Activated CD4-positive, CD25-positive, alpha-beta regulatory T cell treated with anti-CD3 and anti-CD28 coated beads, Interleukin-2, amount 50 U/mL, for 16 hours (primary cell): ENCODE measurements around the gene TSPAN10.

Experiments
- DNase-seq: peaks from one replicate; pipeline ENCODE4 v3.0.0-alpha.2; 2020; ENCODE audit warnings: low read depth, low spot score

TSPAN10 gene

DNA sequence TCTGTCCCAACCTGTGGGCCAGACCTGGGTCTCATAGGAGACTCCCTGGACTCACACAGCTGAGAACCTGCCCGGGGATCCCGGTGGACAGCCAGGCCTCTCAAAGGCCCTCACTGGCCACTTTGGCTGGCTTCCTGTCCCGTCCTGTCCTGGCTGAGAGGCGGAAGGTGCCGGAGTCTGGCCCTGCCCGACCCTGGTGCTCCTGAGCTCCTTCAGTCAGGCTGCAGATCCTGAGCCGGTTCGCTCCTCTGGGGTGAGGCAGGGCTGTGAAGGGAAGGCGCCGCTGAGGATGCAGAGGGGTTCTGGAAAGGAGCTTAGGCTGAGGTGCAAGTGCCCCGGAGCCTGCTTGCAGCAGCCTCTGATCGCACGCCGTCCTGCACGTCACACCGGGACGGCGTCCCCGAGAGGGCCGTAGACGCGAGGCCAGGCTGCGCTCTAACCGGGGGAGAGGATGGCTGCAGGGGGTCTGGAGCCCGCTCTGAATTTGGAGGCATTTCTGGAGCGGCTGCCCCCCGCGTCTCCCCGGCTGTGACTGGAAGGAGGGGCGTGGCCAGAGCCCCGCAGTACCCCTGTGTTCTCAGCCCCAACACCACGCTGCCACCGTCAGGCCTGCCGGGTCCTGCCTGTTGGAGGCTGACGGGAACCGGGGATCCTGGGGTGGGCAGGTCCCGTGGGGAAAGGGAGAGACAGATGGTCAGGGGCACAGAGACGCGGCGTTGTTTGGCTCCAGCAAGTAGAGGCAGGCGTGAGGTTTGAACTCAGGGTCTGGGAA is 51.0 kb downstream of the TSPAN10 start:
- no peak for DNase-seq

DNA sequence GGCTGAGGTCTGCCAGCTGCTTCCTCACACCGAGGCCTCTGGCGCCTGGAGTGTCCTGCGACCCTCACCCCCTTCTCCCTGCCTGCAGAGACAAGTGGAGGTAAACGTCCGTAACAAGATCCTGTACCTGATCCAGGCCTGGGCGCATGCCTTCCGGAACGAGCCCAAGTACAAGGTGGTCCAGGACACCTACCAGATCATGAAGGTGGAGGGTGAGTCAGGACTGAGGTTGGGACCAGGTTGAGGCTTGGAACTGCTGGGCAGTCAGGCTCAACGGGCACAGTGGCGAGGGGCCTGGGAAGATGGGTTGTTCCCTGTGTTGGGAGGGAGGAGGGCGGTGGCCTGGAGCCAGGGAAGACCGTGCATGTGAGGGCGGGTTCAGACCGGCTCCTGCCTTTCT is 51.6 kb downstream of the TSPAN10 start:
- DNase-seq: no peak

DNA sequence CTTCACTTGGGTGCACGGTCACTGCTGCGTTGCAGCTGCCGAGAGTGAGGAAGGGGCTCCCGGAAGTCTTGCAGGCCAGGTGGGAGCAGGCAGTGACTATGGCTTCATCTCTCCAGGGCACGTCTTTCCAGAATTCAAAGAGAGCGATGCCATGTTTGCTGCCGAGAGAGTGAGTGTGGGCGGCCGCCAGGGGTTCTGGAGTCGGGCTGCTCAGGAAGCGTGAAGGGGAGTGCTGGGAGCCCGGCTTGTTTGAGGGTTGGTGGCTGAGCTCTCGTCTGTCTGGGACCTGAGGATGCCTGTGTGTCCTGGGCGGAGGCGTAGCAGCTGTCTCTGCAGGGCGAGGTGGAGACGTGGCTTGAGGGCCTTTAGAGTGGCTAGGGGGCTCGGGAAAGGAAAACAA is 53.1 kb downstream of the TSPAN10 start:
- DNase-seq: no peak

- no peak for DNase-seq
Observed at GRCh38 chr17:81690549-81690948, 53.6 kb downstream of the TSPAN10 start.

GRCh38 chr17:81691196-81691595 is 54.2 kb downstream of the TSPAN10 start:
- no peak for DNase-seq

DNA sequence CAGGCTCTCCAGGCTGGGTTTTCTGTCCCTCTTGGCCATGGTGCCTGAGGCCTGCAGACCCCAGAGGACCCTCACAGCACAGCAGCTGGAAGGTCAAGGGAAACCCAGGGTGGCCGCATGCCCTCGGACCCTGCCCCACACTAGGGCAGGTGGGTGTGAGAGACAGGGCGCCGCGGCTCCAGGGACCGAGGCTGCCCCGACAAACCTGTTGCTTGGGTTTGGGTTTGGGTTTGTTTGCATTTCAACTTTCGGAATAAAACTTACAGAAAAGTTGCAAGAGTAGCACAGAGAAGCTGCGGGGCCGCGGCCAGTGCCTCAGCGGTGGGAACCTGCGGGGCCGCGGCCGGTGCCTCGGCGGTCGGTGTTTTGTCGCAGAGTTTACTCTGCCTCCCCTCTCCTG is 54.6 kb downstream of the TSPAN10 start:
- DNase-seq: no peak

- DNase-seq: no peak
Observed at GRCh38 chr17:81693509-81694210, 56.7 kb downstream of the TSPAN10 start.

- DNase-seq: no peak
Observed at GRCh38 chr17:81694810-81695209, 57.8 kb downstream of the TSPAN10 start.

DNA sequence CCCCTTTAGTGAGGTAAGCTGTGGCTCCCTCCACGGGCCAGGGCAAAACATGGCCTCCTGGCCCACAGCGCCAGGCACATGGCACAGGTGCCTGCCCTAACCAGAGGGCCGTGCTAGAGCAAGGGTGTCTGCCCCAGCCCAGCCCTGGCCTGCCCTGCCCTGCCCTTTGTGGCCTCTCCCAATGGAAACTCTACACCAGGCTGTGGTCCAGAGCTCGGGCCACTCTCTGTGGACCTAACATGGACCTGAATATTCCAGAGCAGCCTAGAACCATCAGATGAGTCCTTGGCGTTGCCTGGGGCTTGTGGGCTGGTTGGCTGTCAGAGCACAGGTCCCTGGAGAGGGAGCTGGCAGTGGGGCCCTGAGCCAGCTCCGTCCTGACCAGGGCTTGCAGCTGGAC is 58.2 kb downstream of the TSPAN10 start:
- DNase-seq: no peak

DNA sequence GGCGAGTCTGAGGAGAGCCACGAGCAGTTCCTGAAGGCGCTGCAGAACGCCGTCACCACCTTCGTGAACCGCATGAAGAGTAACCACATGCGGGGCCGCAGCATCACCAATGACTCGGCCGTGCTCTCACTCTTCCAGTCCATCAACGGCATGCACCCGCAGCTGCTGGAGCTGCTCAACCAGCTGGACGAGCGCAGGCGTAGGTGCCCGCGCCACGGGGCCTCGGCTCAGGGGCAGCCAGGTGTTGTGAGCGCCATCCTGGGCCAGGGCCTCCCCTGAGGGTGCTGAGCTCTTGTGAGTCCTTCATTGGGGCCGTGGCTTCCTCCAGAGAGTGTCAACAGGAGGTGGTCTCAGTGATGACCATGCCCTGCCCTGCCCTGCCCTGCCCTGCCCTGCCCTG is 58.8 kb downstream of the TSPAN10 start:
- no peak for DNase-seq

DNA sequence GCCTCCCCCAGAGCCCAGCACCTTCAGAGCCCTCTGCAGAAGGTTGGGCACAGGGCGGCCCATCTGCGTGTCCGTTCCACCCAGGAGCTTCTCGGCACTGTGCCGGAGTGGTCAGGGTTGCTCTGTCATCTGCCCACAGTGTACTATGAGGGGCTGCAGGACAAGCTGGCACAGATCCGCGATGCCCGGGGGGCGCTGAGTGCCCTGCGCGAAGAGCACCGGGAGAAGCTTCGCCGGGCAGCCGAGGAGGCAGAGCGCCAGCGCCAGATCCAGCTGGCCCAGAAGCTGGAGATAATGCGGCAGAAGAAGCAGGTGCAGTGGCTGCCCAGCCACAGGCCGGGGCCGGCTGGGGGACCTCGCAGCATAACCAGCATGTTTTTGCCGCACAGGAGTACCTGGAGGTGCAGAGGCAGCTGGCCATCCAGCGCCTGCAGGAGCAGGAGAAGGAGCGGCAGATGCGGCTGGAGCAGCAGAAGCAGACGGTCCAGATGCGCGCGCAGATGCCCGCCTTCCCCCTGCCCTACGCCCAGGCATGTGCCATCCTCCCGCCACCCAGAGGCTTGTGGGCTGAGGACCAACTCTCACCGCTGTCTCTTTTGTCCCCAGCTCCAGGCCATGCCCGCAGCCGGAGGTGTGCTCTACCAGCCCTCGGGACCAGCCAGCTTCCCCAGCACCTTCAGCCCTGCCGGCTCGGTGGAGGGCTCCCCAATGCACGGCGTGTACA is 59.4 kb downstream of the TSPAN10 start:
- DNase-seq: no peak

DNA sequence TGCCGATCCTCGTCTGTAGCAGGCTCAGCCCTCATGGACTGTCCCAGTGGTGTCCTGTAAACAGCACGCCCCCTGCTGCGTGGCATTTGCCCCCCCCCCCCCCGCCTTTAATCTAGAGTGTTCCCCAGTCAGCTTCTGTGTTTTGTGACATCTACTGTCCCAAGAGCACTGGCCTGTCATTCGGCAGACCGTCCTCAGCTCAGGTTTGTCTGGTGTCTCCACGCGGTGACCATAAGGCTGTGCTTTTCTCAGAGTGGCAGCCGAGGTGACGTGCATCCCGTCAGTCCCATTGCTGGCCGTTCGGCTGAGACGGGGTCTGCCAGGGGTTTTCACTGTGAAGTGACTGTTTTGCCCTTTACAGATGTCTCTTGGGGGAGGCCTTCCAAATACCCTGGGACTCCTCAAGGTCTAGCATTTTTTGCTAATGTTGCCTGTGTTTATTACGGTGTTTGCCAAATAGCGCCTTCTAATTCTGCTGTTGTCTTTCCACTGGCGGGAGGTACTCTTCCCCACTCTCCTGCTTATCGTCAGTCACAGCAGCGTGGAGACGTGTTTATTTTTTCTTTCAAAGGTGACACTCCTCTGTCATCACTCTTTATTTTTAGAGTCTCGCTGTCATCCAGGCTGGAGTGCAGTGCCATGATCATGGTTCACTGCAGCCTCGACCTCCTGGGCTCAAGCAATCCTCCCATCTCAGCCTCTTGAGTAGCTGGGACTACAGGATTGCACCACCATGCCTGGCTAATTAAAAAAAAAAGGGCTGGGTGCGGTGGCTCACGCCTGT is 60.5 kb downstream of the TSPAN10 start:
- DNase-seq: no peak
